ENCODE measurements around the gene KHDC3L.

GRCh38 chr6:73348550-73349204 is 13.8 kb upstream of the KHDC3L start:
- no peak for TF ChIP-seq EZH2 (IDR thresholded peaks at IDR 0.05; ENCODE audit: insufficient read depth, poor library complexity, severe bottlenecking)
- no peak for TF ChIP-seq EZH2phosphoT487 (IDR thresholded peaks at IDR 0.05; ENCODE audit: insufficient read depth, low read depth)

Measured in GM23248 (cell line).